ENCODE data around the gene GAS6.

Gene GAS6

DNA sequence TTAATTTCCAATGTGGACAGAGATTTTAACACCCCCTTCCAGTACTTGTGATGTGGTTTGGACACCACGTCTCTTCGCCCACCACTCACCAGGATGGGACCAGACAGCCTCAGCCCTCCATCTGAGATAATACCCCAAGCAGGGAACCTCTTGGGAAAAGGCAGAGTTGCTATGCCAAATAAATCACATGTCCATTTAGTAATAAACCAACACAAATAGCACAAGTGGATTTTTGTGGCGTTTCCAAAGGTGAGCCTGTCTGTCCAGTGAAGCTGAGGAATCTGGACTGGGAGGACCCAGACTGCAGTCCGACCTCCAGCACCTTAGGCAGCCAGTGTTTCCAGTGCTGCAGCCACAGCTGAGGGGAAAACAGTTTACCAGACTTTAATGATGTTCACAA, 34.1 kb upstream of the GAS6 start:
- no peak for ATAC-seq
- Mint-ChIP-seq H3K4me3 (no peak overlapping the region), H3K27me3 (peaks cover 61% of the 10 kb centered on the region), H3K4me1 (no peaks in the 10 kb centered on the region), H3K27ac (no peak overlapping the region), H3K9me3 (no peaks in the 10 kb centered on the region), H3K36me3 (peaks cover 6% of the 10 kb centered on the region)

DNA sequence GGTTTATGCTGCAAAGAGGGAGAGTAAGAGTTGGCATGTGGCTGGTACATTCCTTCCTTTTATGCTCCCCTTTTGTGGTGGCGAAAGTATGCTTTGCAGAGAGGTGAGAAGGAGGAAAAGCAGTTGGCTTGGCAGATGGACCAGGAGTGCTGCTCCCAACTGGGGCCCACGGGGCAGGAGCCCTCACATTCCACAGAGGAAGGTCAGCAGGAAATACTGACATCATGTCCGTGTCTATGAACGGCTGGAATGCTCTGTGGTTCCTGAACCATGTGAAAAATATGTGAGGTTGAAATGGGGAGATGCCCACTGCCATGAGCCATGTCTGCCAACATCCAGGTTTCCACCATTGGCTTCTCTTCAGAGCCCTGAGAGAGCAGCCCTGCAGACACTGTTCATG, 33.3 kb upstream of the GAS6 start:
- ATAC-seq, result no peak
- H3K27ac Mint-ChIP-seq, result no peak overlapping the region
- peaks cover 61% of the 10 kb centered on the region for H3K27me3 Mint-ChIP-seq
- H3K4me3 Mint-ChIP-seq, result no peak overlapping the region
- H3K4me1 Mint-ChIP-seq, result no peaks in the 10 kb centered on the region
- peaks cover 6% of the 10 kb centered on the region for H3K36me3 Mint-ChIP-seq
- no peaks in the 10 kb centered on the region for H3K9me3 Mint-ChIP-seq

DNA sequence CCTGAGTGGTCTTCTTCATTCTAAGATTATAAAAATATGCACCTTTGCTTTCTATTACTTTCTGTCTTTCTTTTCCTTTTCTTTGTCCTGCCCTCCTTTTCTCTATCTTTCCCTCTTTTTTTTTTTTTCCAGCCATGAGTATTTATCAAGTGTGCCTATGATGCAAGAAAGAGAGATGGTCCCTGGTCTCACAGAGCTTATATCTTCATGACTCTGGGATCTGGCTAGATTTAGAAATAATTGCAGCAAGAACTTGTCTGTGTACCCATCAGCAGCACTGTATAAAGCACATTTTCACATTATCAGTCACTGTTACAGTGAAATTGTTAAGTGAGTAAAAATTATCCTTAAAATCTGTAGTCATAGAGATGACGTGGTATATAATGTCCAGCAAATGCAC, 31.6 kb upstream of the GAS6 start:
- Mint-ChIP-seq H3K36me3 (peaks cover 6% of the 10 kb centered on the region), H3K9me3 (no peaks in the 10 kb centered on the region), H3K4me1 (peaks cover 10% of the 10 kb centered on the region), H3K27ac (no peak overlapping the region), H3K4me3 (no peak overlapping the region), H3K27me3 (peaks cover 54% of the 10 kb centered on the region)
- ATAC-seq, result no peak

DNA sequence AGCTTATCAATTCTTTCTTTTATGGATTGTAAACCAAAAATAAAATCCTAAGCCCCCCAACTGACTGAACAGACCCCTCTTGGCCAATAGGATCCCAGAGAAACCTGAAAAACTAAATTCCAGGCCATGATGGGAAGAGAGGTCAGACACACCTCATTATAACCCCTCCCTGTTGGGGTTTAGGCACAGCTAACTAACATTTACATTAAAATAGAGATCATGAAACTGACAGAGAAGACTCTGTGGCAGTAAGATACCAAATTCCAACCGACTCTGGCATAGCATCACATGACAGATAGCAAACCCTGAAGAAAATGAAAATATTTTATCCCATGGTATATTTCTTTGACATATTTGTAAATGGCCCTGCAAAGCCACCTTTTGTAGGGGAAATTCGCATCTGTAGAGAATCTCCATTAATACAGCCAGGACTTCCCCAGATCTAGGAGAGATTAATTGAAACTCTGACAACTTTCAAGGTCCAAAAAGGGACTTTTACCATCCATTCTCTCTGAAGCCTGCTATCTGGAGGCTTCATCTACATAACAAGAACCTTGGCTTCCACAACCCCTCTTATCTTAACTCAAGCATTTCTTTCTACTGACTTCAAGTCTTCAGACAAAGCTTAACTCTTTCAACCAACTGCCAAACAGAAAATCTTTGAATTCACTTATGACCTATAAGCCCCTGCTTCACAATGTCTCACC, 27.1 kb upstream of the GAS6 start:
- H3K27ac Mint-ChIP-seq, result no peak overlapping the region
- peaks cover 46% of the 10 kb centered on the region for H3K27me3 Mint-ChIP-seq

DNA sequence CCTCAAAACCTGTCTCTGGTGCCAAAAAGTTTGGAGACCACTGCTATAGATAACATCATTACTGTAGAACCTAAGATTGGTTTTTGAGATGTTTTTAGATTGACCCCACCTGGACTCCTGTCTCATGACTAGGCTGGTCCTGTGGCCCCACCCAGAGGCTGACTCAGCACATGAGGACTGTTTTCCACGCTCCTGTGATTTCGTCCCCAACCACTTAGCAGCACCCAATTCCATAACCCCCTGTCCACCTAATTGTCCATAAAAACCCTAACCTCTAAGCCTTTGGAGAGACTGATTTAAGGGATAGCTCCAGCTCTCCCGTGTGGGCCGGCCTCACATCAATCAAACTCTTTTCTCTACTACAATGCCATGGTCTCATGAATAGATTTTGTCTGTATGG, 25.6 kb upstream of the GAS6 start:
- Mint-ChIP-seq H3K27ac (no peak overlapping the region), H3K4me1 (peaks cover 15% of the 10 kb centered on the region), H3K27me3 (peaks cover 44% of the 10 kb centered on the region), H3K9me3 (no peaks in the 10 kb centered on the region), H3K4me3 (no peak overlapping the region), H3K36me3 (no peaks in the 10 kb centered on the region)
- ATAC-seq, result no peak

More for the DNA sequence above, 27.1 kb upstream of the GAS6 start:
- ATAC-seq, result no peak
- Mint-ChIP-seq H3K4me1 (peaks cover 15% of the 10 kb centered on the region), H3K36me3 (peaks cover 6% of the 10 kb centered on the region), H3K4me3 (no peak overlapping the region), H3K9me3 (no peaks in the 10 kb centered on the region)

DNA sequence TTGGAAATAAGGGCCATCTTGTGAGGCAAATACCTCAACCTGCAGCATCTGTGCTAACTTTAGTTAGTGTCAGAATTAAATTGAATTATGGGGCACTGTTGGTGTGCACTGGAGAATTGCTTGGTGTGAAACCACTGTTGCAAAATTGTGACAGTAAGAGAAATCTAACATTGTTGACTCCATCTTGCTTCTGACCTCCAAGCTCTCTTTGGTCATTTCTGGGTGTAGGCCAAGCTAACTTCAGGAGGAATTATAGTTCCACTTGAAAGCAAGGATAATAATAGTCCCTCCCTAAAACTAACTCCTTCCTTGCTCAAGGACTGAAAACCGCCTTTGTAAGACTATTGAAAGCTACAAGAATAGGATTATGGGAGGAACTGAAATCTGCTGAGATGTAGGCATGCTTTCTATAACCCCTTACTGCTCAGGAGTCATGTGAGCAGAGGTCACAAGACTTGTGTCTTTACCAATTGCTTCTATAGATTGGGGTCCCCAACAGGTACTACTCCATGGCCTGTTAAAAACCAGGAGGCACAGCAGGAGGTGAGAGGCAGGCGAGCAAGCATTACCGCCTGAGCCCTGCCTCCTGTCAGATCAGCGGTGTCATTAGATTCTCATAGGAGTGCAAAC, 24.9 kb upstream of the GAS6 start:
- H3K4me3 Mint-ChIP-seq, result no peak overlapping the region
- H3K36me3 Mint-ChIP-seq, result no peaks in the 10 kb centered on the region
- H3K9me3 Mint-ChIP-seq, result no peaks in the 10 kb centered on the region
- H3K27ac Mint-ChIP-seq, result no peak overlapping the region
- peaks cover 15% of the 10 kb centered on the region for H3K4me1 Mint-ChIP-seq
- H3K27me3 Mint-ChIP-seq, result peaks cover 39% of the 10 kb centered on the region
- no peak for ATAC-seq

DNA sequence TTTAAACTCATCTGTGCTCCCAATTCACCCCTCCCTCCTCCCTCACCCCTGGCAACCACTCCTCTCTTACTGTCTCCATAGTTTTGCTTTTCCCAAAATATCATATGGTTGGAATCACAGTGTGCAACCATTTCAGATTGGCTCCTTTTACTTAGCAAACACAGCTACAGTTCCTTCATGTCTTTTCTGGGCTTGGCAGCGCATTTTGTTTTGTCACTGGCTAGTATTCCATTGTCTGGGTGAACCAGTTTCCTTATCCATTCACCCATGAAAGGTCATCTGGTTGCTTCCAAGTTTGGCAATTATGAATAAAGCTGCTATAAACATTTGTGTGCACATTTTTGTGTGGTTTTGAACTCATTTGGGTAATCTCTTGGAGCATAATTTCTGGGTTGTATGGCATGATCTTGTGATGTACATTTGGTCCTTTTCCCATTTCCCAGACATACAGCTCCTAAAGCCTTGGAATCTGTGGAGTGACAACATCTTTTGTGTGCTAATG, 23.9 kb upstream of the GAS6 start:
- H3K27ac Mint-ChIP-seq, result no peak overlapping the region
- H3K27me3 Mint-ChIP-seq, result peaks cover 40% of the 10 kb centered on the region
- H3K36me3 Mint-ChIP-seq, result no peaks in the 10 kb centered on the region
- H3K9me3 Mint-ChIP-seq, result no peaks in the 10 kb centered on the region
- no peak for ATAC-seq
- peaks cover 15% of the 10 kb centered on the region for H3K4me1 Mint-ChIP-seq
- H3K4me3 Mint-ChIP-seq, result no peak overlapping the region

- Mint-ChIP-seq H3K27me3 (peaks cover 51% of the 10 kb centered on the region), H3K9me3 (no peaks in the 10 kb centered on the region), H3K27ac (no peak overlapping the region), H3K4me3 (no peak overlapping the region), H3K4me1 (peaks cover 13% of the 10 kb centered on the region), H3K36me3 (no peaks in the 10 kb centered on the region)
- no peak for ATAC-seq
Measured at GRCh38 chr13:113886561-113887112, 22.8 kb upstream of the GAS6 start.

DNA sequence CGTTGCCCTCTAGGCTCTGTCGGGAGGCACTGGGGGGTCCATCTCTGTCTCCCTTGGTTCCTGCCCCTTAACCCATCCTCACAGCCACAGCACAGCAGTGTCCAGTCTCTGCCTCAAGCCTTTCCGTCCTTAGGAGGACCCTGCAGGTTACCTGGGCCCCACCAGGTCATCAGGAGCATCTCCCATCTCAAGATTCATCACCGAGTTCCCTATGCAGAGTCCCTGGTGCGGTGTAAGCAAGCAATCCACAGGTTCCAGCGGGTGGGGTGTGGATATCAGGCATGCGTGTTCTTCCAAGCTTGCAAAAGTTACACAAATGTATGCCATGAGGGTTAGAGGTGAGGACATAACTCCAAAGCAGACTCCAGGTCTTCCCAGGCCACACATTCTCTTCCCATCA, 20.9 kb upstream of the GAS6 start:
- no peak overlapping the region for H3K27ac Mint-ChIP-seq
- no peak for ATAC-seq
- no peak overlapping the region for H3K4me3 Mint-ChIP-seq
- H3K36me3 Mint-ChIP-seq, result no peaks in the 10 kb centered on the region
- no peaks in the 10 kb centered on the region for H3K9me3 Mint-ChIP-seq
- H3K4me1 Mint-ChIP-seq, result peaks cover 5% of the 10 kb centered on the region
- H3K27me3 Mint-ChIP-seq, result peaks cover 69% of the 10 kb centered on the region

- H3K27me3 Mint-ChIP-seq, result peaks cover 76% of the 10 kb centered on the region
- H3K9me3 Mint-ChIP-seq, result no peaks in the 10 kb centered on the region
- no peaks in the 10 kb centered on the region for H3K36me3 Mint-ChIP-seq
- no peak overlapping the region for H3K27ac Mint-ChIP-seq
- ATAC-seq, result no peak
- no peak overlapping the region for H3K4me3 Mint-ChIP-seq
- H3K4me1 Mint-ChIP-seq, result peaks cover 5% of the 10 kb centered on the region
Measured at GRCh38 chr13:113883921-113884804, 20.3 kb upstream of the GAS6 start.

DNA sequence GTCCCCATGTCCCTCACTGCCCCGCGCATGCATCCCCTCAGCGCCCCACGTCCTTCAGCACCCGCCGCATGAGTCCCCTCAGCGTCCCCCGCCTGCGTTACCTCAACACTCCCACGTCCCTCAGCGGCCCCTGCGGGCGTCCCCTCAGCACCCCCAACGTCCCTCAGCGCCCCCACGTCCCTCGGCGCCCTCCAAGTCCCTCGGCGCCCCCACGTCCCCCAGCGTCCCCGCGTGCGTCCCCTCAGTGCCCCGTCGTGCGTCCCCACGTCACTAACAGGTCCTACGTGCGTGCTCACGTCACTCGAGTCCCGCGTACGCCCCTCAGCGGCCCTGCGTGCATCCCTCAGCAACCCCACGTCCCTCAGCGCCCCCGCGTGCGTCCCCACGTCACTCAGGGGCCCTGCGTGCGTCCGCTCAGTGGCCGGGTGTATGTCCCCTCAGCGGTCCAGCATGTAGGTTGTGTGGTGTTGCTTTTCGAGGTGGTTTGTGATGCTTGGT, 19.5 kb upstream of the GAS6 start:
- Mint-ChIP-seq H3K4me3 (no peak overlapping the region), H3K27ac (no peak overlapping the region), H3K27me3 (peaks cover 84% of the 10 kb centered on the region), H3K4me1 (peaks cover 5% of the 10 kb centered on the region), H3K9me3 (no peaks in the 10 kb centered on the region), H3K36me3 (no peaks in the 10 kb centered on the region)
- no peak for ATAC-seq

DNA sequence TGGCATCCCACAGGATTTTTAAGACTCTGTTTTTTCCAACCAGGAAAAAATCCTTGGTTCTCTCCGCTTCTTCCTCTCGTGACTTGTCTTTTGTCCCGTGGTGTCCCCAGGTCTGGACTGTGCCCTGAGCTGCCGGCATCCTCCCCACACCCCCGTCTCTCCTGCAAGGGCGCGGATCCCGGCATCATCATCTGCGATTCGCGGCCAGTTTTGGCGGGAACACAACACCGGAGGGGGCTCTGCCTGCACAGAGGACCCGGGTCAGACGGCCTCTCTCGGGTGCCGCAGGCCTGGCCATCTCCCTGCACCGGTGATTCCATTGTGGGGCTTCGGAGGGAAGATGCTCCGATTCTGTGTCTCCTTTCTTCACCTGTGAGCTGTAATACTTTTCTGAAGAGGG, 18.8 kb upstream of the GAS6 start:
- Mint-ChIP-seq H3K4me3 (no peak overlapping the region), H3K36me3 (no peaks in the 10 kb centered on the region), H3K27ac (no peak overlapping the region), H3K4me1 (peaks cover under 1% of the 10 kb centered on the region), H3K27me3 (peaks cover 86% of the 10 kb centered on the region), H3K9me3 (no peaks in the 10 kb centered on the region)
- no peak for ATAC-seq

DNA sequence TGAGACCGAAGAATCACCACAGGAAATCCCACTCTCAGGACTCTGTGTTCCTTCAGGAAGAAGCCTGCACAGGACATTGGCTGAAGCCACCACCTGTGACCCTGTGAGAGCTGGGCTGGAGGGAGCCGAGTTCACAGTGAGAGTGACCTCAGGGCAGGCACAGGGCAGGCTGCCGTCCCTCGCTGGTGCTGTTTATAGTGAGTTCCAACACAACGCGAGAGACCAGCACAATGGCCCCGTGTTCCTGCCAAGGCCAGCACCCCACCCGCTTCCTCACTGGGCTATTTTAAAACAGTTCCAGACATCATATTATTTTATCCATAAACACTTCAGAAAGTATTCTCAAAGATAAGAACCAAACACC, 18.4 kb upstream of the GAS6 start:
- no peak overlapping the region for H3K4me3 Mint-ChIP-seq
- no peak for ATAC-seq
- H3K27me3 Mint-ChIP-seq, result peaks cover 86% of the 10 kb centered on the region
- H3K36me3 Mint-ChIP-seq, result no peaks in the 10 kb centered on the region
- H3K9me3 Mint-ChIP-seq, result no peaks in the 10 kb centered on the region
- peaks cover 3% of the 10 kb centered on the region for H3K4me1 Mint-ChIP-seq
- peak overlapping the region; percentile 53 for H3K27ac Mint-ChIP-seq

GRCh38 chr13:113881614-113882266, 17.9 kb upstream of the GAS6 start:
- H3K4me1 Mint-ChIP-seq, result peaks cover 8% of the 10 kb centered on the region
- H3K27ac Mint-ChIP-seq, result peak overlapping the region; percentile 53
- H3K36me3 Mint-ChIP-seq, result no peaks in the 10 kb centered on the region
- no peaks in the 10 kb centered on the region for H3K9me3 Mint-ChIP-seq
- H3K27me3 Mint-ChIP-seq, result peaks cover 87% of the 10 kb centered on the region
- no peak overlapping the region for H3K4me3 Mint-ChIP-seq
- ATAC-seq, result peak; percentile 78

All from stimulated activated memory B cell treated with anti-CD40 and anti-IgM and Interleukin-4, amounts not matched to agents 10 μg/mL and 1 μg/mL and 100 μg/mL, for 72 hours (primary cell).